ENCODE results near the gene DNAJB2.

DNA sequence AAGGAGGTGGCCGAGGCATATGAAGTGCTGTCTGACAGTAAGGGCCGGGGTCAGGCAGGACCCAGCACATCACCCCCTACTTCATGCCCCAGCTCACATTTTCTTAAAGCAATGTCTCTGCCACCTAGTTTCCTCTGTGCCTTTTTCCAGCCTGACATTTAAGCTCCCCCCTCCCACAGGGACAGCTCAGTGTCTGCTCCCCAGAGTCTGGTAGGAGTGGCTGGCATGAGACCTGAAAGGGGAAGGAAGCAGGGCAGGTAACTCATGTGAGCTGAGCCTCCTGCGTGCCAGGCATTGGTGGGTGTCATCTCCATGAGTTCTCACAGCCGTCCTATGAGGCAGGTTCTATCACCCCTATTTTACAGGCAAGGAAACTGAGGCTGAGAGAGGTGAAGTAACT, 1.5 kb downstream of the DNAJB2 start:
- TF ChIP-seq, protein P1, sequence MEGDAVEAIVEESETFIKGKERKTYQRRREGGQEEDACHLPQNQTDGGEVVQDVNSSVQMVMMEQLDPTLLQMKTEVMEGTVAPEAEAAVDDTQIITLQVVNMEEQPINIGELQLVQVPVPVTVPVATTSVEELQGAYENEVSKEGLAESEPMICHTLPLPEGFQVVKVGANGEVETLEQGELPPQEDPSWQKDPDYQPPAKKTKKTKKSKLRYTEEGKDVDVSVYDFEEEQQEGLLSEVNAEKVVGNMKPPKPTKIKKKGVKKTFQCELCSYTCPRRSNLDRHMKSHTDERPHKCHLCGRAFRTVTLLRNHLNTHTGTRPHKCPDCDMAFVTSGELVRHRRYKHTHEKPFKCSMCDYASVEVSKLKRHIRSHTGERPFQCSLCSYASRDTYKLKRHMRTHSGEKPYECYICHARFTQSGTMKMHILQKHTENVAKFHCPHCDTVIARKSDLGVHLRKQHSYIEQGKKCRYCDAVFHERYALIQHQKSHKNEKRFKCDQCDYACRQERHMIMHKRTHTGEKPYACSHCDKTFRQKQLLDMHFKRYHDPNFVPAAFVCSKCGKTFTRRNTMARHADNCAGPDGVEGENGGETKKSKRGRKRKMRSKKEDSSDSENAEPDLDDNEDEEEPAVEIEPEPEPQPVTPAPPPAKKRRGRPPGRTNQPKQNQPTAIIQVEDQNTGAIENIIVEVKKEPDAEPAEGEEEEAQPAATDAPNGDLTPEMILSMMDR (IDR thresholded peaks at IDR 0.05; ENCODE audit: low read depth, low read length) = no peak
- no peak for TF ChIP-seq EZH2phosphoT487 (IDR thresholded peaks at IDR 0.05; ENCODE audit: low read depth)

Data from OCI-LY3 (cell line).